Caco-2 (cell line): Measurements from ENCODE around the gene TIMM10. TPM values are rescaled to one million over a fixed set of nuclear protein-coding genes. Genes with fewer than 3 reads are reported as not detected.
"Not testable (repeated sequence)": the region's sequence is repeated elsewhere in the genome, so short reads cannot be mapped to it uniquely, and the experiment has no call there.

Experiments
- BruUV-seq: library from RNA; stranded (reverse); fragments of 400-500 nt; replicated peaks from 2 replicates; lab custom pipeline; 2021; lab: Mats Ljungman, UMichigan
- CTCF ChIA-PET: fragments of 300-600 bp; sonication (Branson Sonifier 250); formaldehyde crosslinking; loops from one replicate; lab custom pipeline; 2022; ENCODE audit warnings: antibody characterized with exemption; lab: Charles Lee
- POLR2A ChIA-PET: fragments of 300-600 bp; sonication (Branson Sonifier 250); formaldehyde crosslinking; loops from one replicate; lab custom pipeline; 2022; ENCODE audit warnings: antibody characterized with exemption; lab: Charles Lee
- DNase-seq, 2 experiments: peaks; one replicate each; pipeline versions ENCODE4 v3.0.0 to v3.0.0-alpha.2; 2020 to 2022
- H3K27me3 ChIP-seq: replicated peaks from 2 replicates; pipeline ENCODE4 v1.6.0; 2011; ENCODE audit warnings: low read length; ENCODE audit not compliant: control insufficient read depth, insufficient read depth
- H3K36me3 ChIP-seq: 2 replicates; pipeline ENCODE4 v1.5.1; 2011; ENCODE audit warnings: low read length; ENCODE audit not compliant: control insufficient read depth, insufficient read depth
- H3K4me1 ChIP-seq: fragments of 250-450 bp; sonication (Bioruptor Pico); 2 replicates; pipeline ENCODE4 v1.5.1; 2020; ENCODE audit warnings: mild to moderate bottlenecking
- H3K4me3 ChIP-seq: 2 replicates; pipeline ENCODE4 v1.5.1; 2011; ENCODE audit warnings: low read depth, mild to moderate bottlenecking, control low read depth, low read length
- H3K9me3 ChIP-seq: fragments of 250-450 bp; sonication (Bioruptor Pico); 2 replicates; pipeline ENCODE4 v1.5.1; 2020; ENCODE audit warnings: mild to moderate bottlenecking, moderate library complexity
- H3K27ac Mint-ChIP-seq: one replicate; pipeline ENCODE4 v1.8.0; 2022; ENCODE audit warnings: mixed read lengths; ENCODE audit not compliant: unreplicated experiment
- H3K27me3 Mint-ChIP-seq: one replicate; pipeline ENCODE4 v1.8.0; 2022; ENCODE audit warnings: mixed read lengths; ENCODE audit not compliant: insufficient read depth, unreplicated experiment
- H3K36me3 Mint-ChIP-seq: one replicate; pipeline ENCODE4 v1.8.0; 2022; ENCODE audit warnings: mild to moderate bottlenecking, mixed read lengths; ENCODE audit not compliant: insufficient read depth, unreplicated experiment
- H3K4me1 Mint-ChIP-seq: one replicate; pipeline ENCODE4 v1.8.0; 2022; ENCODE audit warnings: low read depth, mixed read lengths; ENCODE audit not compliant: unreplicated experiment
- H3K4me3 Mint-ChIP-seq: one replicate; pipeline ENCODE4 v1.8.0; 2022; ENCODE audit warnings: mild to moderate bottlenecking, moderate library complexity, mixed read lengths; ENCODE audit not compliant: unreplicated experiment
- H3K9me3 Mint-ChIP-seq: one replicate; pipeline ENCODE4 v1.8.0; 2022; ENCODE audit warnings: mixed read lengths; ENCODE audit not compliant: unreplicated experiment
- CTCF ChIP-seq, 2 experiments: fragments of 200-600 bp in 1 of 2; IDR thresholded peaks; 1 replicate in 1 of 2; 2 replicates in 1 of 2; pipeline versions ENCODE4 v1.5.1 to v1.8.0; 2011 to 2022; ENCODE audit warnings: antibody characterized with exemption in 1 of 2, control low read depth in 1 of 2, inconsistent platforms in 1 of 2, low read depth in 1 of 2, low read length in 1 of 2, mild to moderate bottlenecking in 1 of 2, moderate library complexity in 1 of 2; ENCODE audit not compliant: insufficient read depth in 1 of 2, severe bottlenecking in 1 of 2, unreplicated experiment in 1 of 2
- intact Hi-C: fragments of 100-400 bp; cut with micrococcal nuclease; formaldehyde crosslinking; loops from one replicate; pipeline ENCODE4 v1.10.0; 2022; ENCODE audit not compliant: unreplicated experiment
- total RNA-seq: library from RNA; stranded (reverse); gene quantifications from 2 replicates; pipeline ENCODE4 v1.2.3, GENCODE V29; 2022

TIMM10 gene
- total RNA-seq, 1 experiment from 2014 or later: 103 TPM

- CTCF ChIA-PET: no interaction called here
- Mint-ChIP-seq H3K27me3 (no peaks in the 10 kb centered on the region), H3K4me1 (peaks cover 16% of the 10 kb centered on the region), H3K4me3 (no peak overlapping the region), H3K9me3 (no peaks in the 10 kb centered on the region), H3K36me3 (no peaks in the 10 kb centered on the region), H3K27ac (no peak overlapping the region)
- intact Hi-C loops: no loop called here
- Histone ChIP-seq H3K4me1 (peaks cover 12% of the 10 kb centered on the region), H3K27me3 (no peaks in the 10 kb centered on the region), H3K36me3 (no peaks in the 10 kb centered on the region), H3K4me3 (no peak overlapping the region), H3K9me3 (no peaks in the 10 kb centered on the region)
- no TSS peak for BruUV-seq
- no peak for TF ChIP-seq CTCF (IDR thresholded peaks at IDR 0.05; ENCODE audit: insufficient read depth in 1 of 2, low read depth in 1 of 2, low read length in 1 of 2, severe bottlenecking in 1 of 2, unreplicated experiment in 1 of 2)
- DNase-seq: no peak
- POLR2A ChIA-PET: no interaction called here
Observed at GRCh38 chr11:57541169-57541568, 10.6 kb upstream of the TIMM10 start.

GRCh38 chr11:57539342-57539741 lies 8.8 kb upstream of the TIMM10 start:
- H3K36me3 Mint-ChIP-seq: no peaks in the 10 kb centered on the region
- Histone ChIP-seq H3K4me3 (no peak overlapping the region), H3K27me3 (no peaks in the 10 kb centered on the region), H3K36me3 (no peaks in the 10 kb centered on the region), H3K9me3 (no peaks in the 10 kb centered on the region), H3K4me1 (peaks cover 11% of the 10 kb centered on the region)
- H3K4me3 Mint-ChIP-seq: no peak overlapping the region
- H3K27me3 Mint-ChIP-seq: no peaks in the 10 kb centered on the region
- H3K27ac Mint-ChIP-seq: no peak overlapping the region
- H3K4me1 Mint-ChIP-seq: peaks cover 16% of the 10 kb centered on the region
- no peak for TF ChIP-seq CTCF (IDR thresholded peaks at IDR 0.05; ENCODE audit: insufficient read depth in 1 of 2, low read depth in 1 of 2, low read length in 1 of 2, severe bottlenecking in 1 of 2, unreplicated experiment in 1 of 2)
- ChIA-PET POLR2A (no interaction called here), CTCF (no interaction called here)
- no peaks in the 10 kb centered on the region for H3K9me3 Mint-ChIP-seq
- intact Hi-C loops: no loop called here
- no TSS peak for BruUV-seq
- DNase-seq: no peak

GRCh38 chr11:57536947-57537619 lies 6.5 kb upstream of the TIMM10 start, which contains the start of gene SMTNL1:
TSS of gene SMTNL1 (plus strand) at chr11:57537595. CDS start at chr11:57542643, 5,048 bp downstream.
- BruUV-seq: no TSS peak
- no peak for DNase-seq
- CTCF ChIA-PET: interaction anchor here (0.6 to 1.0 kb wide), 2 partner anchors 31 to 47 kb away, joined by 3 to 8 read pairs; no protein-coding TSS in a partner anchor
- Mint-ChIP-seq H3K27ac (no peak within 1 kb of the TSS), H3K27me3 (no peaks in the 10 kb centered on the region), H3K9me3 (no peaks in the 10 kb centered on the region), H3K4me1 (peaks cover 8% of the 10 kb centered on the region), H3K36me3 (no peaks in the 10 kb centered on the region), H3K4me3 (no peak within 1 kb of the TSS)
- POLR2A ChIA-PET: no interaction called here
- Histone ChIP-seq H3K4me3 (no peak within 1 kb of the TSS), H3K9me3 (no peaks in the 10 kb centered on the region), H3K27me3 (no peaks in the 10 kb centered on the region), H3K36me3 (no peaks in the 10 kb centered on the region), H3K4me1 (no peaks in the 10 kb centered on the region; the same call in 1 of the 2 replicates)
- intact Hi-C loops: no loop called here
- TF ChIP-seq CTCF (IDR thresholded peaks at IDR 0.05; ENCODE audit: insufficient read depth in 1 of 2, low read depth in 1 of 2, low read length in 1 of 2, severe bottlenecking in 1 of 2, unreplicated experiment in 1 of 2): no peak

GRCh38 chr11:57534449-57534848 lies 3.9 kb upstream of the TIMM10 start:
- H3K27me3 Mint-ChIP-seq, POLR2A ChIA-PET, H3K9me3 Mint-ChIP-seq, H3K4me3 Mint-ChIP-seq, H3K9me3 ChIP-seq, intact Hi-C loops, H3K27me3 ChIP-seq, BruUV-seq, DNase-seq, H3K27ac Mint-ChIP-seq, H3K36me3 ChIP-seq, H3K4me3 ChIP-seq: not testable (repeated sequence)
- peaks cover 13% of the 10 kb centered on the region for H3K36me3 Mint-ChIP-seq
- peaks cover 12% of the 10 kb centered on the region for H3K4me1 ChIP-seq
- CTCF ChIA-PET: interaction anchor here (0.9 to 1.4 kb wide), 2 partner anchors 34 to 77 kb away, joined by 3 to 5 read pairs; partner anchors contain the start of gene UBE2L6
- H3K4me1 Mint-ChIP-seq: peaks cover 13% of the 10 kb centered on the region
